ENCODE data around the gene ICA1. TPM values are rescaled to one million over a fixed set of nuclear protein-coding genes. Genes with fewer than 3 reads are reported as not detected.
"Not testable (repeated sequence)": the region's sequence is repeated elsewhere in the genome, so short reads cannot be mapped to it uniquely, and the experiment has no call there.

ICA1 gene
- total RNA-seq, 1 experiment from 2014 or later = 5.4 TPM

DNA sequence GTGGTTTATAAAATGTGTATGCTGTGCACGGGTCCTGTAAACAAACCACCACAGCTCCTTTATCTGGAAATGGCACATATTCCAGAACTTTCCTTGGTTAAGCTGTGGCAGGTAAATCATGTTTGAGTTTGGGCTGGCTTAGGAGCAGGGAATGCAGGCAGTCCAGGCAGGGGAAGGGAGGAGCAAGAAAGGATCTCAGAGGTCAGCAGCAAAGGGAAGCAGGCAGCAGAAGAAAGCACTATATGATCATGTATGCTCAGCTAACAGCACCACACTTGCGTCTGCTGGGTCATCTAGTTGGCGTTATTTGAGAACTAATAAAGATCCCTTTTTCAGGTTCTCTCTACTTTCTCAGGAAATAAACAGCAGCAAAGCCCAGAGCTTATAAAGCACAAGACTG lies 7.8 kb downstream of the ICA1 start:
- no peaks in the 10 kb centered on the region for H3K27me3 ChIP-seq (ENCODE audit: control insufficient read depth, insufficient read depth, low read length)
- DNase-seq = no peak
- no peak overlapping the region for H3K4me3 ChIP-seq (ENCODE audit: insufficient read depth, low read depth, low read length)
- no peaks in the 10 kb centered on the region for H3K36me3 ChIP-seq (replicated peaks; ENCODE audit: control insufficient read depth, insufficient read depth, low read length)

DNA sequence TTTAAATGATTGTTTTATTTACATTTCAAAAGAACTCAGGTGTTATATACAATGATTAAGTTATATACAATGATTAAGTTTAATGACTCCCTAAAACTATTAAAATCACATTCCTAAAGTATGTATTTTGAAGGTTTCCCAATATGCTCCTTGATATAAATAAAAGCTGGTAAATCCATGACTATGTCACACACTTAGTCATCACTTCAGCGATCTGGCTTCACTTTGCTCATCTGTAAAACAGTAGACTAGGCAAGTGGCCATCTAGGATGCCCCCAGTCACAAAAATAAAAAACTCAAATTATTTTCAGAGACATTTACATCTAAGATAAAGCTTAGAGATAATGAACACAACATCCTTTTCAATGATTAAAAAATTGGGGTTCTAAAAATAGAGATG lies 10.8 kb downstream of the ICA1 start:
- no peaks in the 10 kb centered on the region for H3K36me3 ChIP-seq (replicated peaks; ENCODE audit: control insufficient read depth, insufficient read depth, low read length)
- H3K27me3 ChIP-seq (ENCODE audit: control insufficient read depth, insufficient read depth, low read length) = no peaks in the 10 kb centered on the region
- no peak overlapping the region for H3K4me3 ChIP-seq (ENCODE audit: insufficient read depth, low read depth, low read length)
- DNase-seq = no peak

DNA sequence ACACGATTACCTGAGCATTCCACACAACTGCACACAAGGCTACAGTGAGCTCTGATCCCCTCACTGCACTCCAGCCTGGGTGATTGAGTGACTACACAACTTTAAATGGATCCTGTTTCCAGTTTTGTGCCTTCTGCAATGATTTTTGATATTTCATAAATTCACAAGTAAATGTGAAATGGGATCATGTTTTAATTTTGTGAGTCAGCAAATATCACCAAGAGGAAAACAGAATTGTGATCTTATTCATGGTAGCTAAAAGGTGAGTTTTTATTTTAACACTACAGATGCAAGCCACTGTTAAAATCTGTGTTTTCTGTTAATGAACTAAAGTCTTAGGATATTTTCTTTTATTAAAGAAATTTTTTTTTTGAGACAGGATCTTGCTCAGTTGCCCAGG lies 11.4 kb downstream of the ICA1 start:
- no peak overlapping the region for H3K4me3 ChIP-seq (ENCODE audit: insufficient read depth, low read depth, low read length)
- no peak for DNase-seq
- H3K36me3 ChIP-seq (replicated peaks; ENCODE audit: control insufficient read depth, insufficient read depth, low read length) = no peaks in the 10 kb centered on the region
- no peaks in the 10 kb centered on the region for H3K27me3 ChIP-seq (ENCODE audit: control insufficient read depth, insufficient read depth, low read length)

DNA sequence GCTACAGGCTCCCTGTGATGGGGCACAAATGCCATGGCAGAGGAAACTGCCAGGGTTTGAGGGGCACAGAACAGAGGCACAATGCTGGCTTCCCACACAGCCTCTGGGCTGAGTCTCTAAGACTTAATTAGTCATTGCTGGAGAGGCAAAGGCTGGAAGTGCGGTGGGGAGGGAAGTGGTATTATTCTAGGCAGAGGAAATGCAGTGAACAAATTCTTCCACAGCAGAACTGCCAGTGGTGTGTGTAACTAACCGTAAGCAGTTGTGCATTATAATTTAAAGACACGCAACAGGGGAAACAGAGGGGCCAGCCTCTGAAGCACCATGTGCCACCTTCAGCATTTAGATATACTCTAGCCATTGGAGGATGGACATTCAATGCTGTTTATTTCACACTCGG lies 12.8 kb downstream of the ICA1 start:
- no peaks in the 10 kb centered on the region for H3K36me3 ChIP-seq (replicated peaks; ENCODE audit: control insufficient read depth, insufficient read depth, low read length)
- no peaks in the 10 kb centered on the region for H3K27me3 ChIP-seq (ENCODE audit: control insufficient read depth, insufficient read depth, low read length)
- no peak for DNase-seq
- no peak overlapping the region for H3K4me3 ChIP-seq (ENCODE audit: insufficient read depth, low read depth, low read length)

DNA sequence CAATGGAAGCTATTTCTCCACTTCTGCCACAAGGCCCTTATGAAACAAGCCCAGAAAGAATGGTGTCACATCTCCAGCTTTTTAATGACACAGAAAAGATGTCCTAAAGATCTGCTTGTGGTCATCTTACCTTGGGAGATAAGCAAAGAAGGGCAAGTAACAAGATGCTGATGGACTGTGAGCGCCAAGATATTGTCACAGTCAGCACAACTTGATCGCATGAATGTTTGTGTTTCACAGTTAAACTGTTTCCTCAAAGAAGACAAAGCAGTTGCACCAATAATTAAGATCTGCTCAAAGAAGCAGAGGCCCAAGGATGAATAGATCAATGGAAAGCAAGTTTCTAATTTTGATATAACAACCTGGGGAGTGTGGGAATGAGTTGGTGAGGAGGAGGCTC lies 15.9 kb downstream of the ICA1 start:
- Histone ChIP-seq H3K36me3 (replicated peaks; ENCODE audit: control insufficient read depth, insufficient read depth, low read length) (no peaks in the 10 kb centered on the region), H3K27me3 (ENCODE audit: control insufficient read depth, insufficient read depth, low read length) (no peaks in the 10 kb centered on the region), H3K4me3 (ENCODE audit: insufficient read depth, low read depth, low read length) (no peak overlapping the region)
- no peak for DNase-seq

- not testable (repeated sequence) for H3K27me3 ChIP-seq (ENCODE audit: control insufficient read depth, insufficient read depth, low read length); H3K36me3 ChIP-seq (replicated peaks; ENCODE audit: control insufficient read depth, insufficient read depth, low read length); H3K4me3 ChIP-seq (ENCODE audit: insufficient read depth, low read depth, low read length); DNase-seq
Observed at GRCh38 chr7:8245032-8245431, 16.9 kb downstream of the ICA1 start.

GRCh38 chr7:8243059-8243458 lies 18.9 kb downstream of the ICA1 start:
- DNase-seq; H3K27me3 ChIP-seq (ENCODE audit: control insufficient read depth, insufficient read depth, low read length); H3K36me3 ChIP-seq (replicated peaks; ENCODE audit: control insufficient read depth, insufficient read depth, low read length); H3K4me3 ChIP-seq (ENCODE audit: insufficient read depth, low read depth, low read length): not testable (repeated sequence)

DNA sequence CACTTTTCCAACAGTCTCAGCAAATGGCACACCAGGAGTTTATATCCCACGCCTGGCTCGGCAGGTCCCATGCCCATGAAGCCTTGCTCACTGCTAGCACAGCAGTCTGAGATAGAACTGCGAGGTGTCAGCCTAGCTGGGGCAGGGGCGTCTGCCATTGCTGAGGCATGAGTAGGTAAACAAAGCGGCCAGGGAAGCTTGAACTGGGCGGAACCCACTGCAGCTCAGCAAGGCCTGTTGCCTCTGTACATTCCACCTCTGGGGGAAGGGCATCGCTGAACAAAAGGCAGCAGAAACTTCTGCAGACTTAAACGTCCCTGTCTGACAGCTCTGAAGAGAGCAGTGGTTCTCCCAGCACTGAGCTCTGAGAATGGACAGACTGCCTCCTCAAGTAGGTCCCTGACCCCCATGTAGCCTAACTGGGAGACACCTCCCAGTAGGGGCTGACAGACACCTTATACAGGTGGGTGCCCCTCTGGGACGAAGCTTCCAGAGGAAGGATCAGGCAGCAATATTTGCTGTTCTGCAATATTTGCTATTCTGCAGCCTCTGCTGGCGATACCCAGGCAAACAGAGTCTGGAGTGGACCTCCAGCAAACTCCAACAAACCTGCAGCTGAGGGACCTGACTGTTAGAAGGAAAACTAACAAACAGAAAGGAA lies 22.1 kb downstream of the ICA1 start:
- not testable (repeated sequence) for H3K4me3 ChIP-seq (ENCODE audit: insufficient read depth, low read depth, low read length); DNase-seq; H3K36me3 ChIP-seq (replicated peaks; ENCODE audit: control insufficient read depth, insufficient read depth, low read length); H3K27me3 ChIP-seq (ENCODE audit: control insufficient read depth, insufficient read depth, low read length)

- H3K4me3 ChIP-seq (ENCODE audit: insufficient read depth, low read depth, low read length) = no peak overlapping the region
Observed at GRCh38 chr7:8236780-8237407, 25.1 kb downstream of the ICA1 start.

GRCh38 chr7:8232999-8233847 lies 28.7 kb downstream of the ICA1 start:
- no peak for DNase-seq
- Histone ChIP-seq H3K36me3 (replicated peaks; ENCODE audit: control insufficient read depth, insufficient read depth, low read length) (no peaks in the 10 kb centered on the region), H3K4me3 (ENCODE audit: insufficient read depth, low read depth, low read length) (no peak overlapping the region), H3K27me3 (ENCODE audit: control insufficient read depth, insufficient read depth, low read length) (no peaks in the 10 kb centered on the region)

More at GRCh38 chr7:8236780-8237407, 25.1 kb downstream of the ICA1 start:
- H3K36me3 ChIP-seq (replicated peaks; ENCODE audit: control insufficient read depth, insufficient read depth, low read length) = no peaks in the 10 kb centered on the region
- no peaks in the 10 kb centered on the region for H3K27me3 ChIP-seq (ENCODE audit: control insufficient read depth, insufficient read depth, low read length)
- DNase-seq = no peak

DNA sequence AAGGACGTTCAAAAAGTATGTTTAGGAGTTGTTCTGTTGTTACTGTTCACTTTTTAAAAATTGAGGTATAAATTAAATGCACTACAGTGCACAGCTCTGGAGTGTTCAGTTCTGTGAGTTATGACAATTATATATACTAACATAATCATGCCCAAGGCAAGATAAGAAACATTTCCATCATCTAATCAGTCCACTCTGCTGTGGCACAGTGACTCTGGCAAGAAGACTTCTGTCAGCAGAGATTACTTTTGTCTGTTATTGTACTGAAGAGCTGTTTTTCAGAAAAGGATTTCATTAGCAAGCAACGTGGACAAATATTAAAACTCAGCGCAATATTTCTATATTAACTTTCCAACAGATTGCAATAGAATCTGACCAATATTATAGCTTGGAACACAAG lies 32.0 kb downstream of the ICA1 start:
- H3K4me3 ChIP-seq (ENCODE audit: insufficient read depth, low read depth, low read length) = no peak overlapping the region
- H3K27me3 ChIP-seq (ENCODE audit: control insufficient read depth, insufficient read depth, low read length) = no peaks in the 10 kb centered on the region
- no peaks in the 10 kb centered on the region for H3K36me3 ChIP-seq (replicated peaks; ENCODE audit: control insufficient read depth, insufficient read depth, low read length)
- no peak for DNase-seq

DNA sequence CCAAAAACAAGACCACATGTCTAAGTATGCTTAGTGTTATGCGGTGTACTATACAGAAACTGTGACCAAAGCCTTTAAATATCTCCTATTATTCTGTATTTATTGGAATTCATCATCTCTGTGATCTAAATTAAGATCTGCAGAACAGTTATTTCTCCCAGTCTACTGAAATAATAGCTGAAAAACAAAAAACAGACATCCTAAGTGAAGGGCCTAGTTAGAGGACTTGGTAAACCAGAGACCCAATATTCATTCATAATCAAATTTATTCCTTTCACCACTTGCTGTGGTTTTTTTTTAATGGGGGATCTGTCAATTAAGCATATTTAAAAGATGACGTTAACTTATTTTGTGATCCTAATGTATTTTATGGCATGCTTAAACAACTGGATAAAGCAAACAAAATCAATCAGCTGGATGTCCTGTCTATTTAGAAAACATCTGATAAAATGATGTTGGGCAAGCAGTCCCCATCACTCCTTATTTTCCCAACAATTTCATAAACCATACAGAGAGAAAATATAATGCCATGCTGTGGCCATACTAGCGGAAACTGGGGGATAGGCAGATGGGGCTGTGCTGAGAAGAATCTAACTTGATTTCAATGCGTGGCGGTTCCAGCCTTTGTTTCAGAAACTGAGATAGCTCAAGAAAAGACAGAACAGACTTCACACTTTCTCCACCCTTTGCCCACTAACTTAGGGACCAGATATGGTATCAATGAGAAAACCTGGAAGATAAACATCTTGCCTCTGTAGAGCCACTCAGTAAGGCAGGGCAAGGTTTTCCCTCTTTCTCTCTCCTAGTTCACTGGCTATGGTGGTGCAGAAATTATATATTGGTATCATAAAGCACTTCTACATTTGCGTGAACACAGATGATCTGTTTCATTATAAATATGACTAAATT lies 32.9 kb downstream of the ICA1 start:
- Histone ChIP-seq H3K4me3 (ENCODE audit: insufficient read depth, low read depth, low read length) (no peak overlapping the region), H3K36me3 (replicated peaks; ENCODE audit: control insufficient read depth, insufficient read depth, low read length) (no peaks in the 10 kb centered on the region), H3K27me3 (ENCODE audit: control insufficient read depth, insufficient read depth, low read length) (no peaks in the 10 kb centered on the region)
- DNase-seq = no peak

- no peak for DNase-seq
- Histone ChIP-seq H3K36me3 (replicated peaks; ENCODE audit: control insufficient read depth, insufficient read depth, low read length) (no peaks in the 10 kb centered on the region), H3K27me3 (ENCODE audit: control insufficient read depth, insufficient read depth, low read length) (no peaks in the 10 kb centered on the region), H3K4me3 (ENCODE audit: insufficient read depth, low read depth, low read length) (no peak overlapping the region)
Observed at GRCh38 chr7:8228068-8228467, 33.9 kb downstream of the ICA1 start.

GRCh38 chr7:8227261-8227660 lies 34.7 kb downstream of the ICA1 start:
- Histone ChIP-seq H3K36me3 (replicated peaks; ENCODE audit: control insufficient read depth, insufficient read depth, low read length) (no peaks in the 10 kb centered on the region), H3K27me3 (ENCODE audit: control insufficient read depth, insufficient read depth, low read length) (no peaks in the 10 kb centered on the region), H3K4me3 (ENCODE audit: insufficient read depth, low read depth, low read length) (no peak overlapping the region)
- no peak for DNase-seq

Data from H7 (cell line).